Brain microvascular endothelial cell (primary cell): ENCODE data around the gene C3orf52.

Source experiments
- DNase-seq: peaks from one replicate; pipeline ENCODE4 v3.0.0-alpha.2; 2020
- H3K27ac ChIP-seq: fragments of 250-450 bp; sonication (Bioruptor Pico); 2 replicates; pipeline ENCODE4 v1.5.1; 2020; ENCODE audit warnings: mild to moderate bottlenecking, moderate library complexity
- H3K27me3 ChIP-seq: fragments of 250-450 bp; sonication (Bioruptor Pico); replicated peaks from 2 replicates; pipeline ENCODE4 v1.5.1; 2020; ENCODE audit warnings: mild to moderate bottlenecking
- H3K36me3 ChIP-seq: fragments of 250-450 bp; sonication (Bioruptor Pico); replicated peaks from 2 replicates; pipeline ENCODE4 v1.5.1; 2020; ENCODE audit warnings: mild to moderate bottlenecking
- H3K4me3 ChIP-seq: 2 replicates; pipeline ENCODE4 v1.5.1; 2011; ENCODE audit warnings: low read depth, mild to moderate bottlenecking, control low read depth, low read length, moderate library complexity
- CTCF ChIP-seq: IDR thresholded peaks from 2 replicates; pipeline ENCODE4 v1.5.1; 2011; ENCODE audit warnings: low read depth, mild to moderate bottlenecking, moderate library complexity, low read length, control low read depth, inconsistent platforms; ENCODE audit errors: missing control alignments
- in situ Hi-C: cut with HindIII; loops from 2 replicates; pipeline ENCODE4 v1.10.0; 2017; ENCODE audit warnings: low sequenced_read_pairs, low pct_ligation_motif_present

Gene C3orf52

GRCh38 chr3:112124907-112125607 is 38.9 kb downstream of the C3orf52 start:
- DNase-seq = no peak
- H3K4me3 ChIP-seq = no peak overlapping the region
- no peaks in the 10 kb centered on the region for H3K27me3 ChIP-seq
- no peak for TF ChIP-seq CTCF
- H3K27ac ChIP-seq = no peak overlapping the region
- H3K36me3 ChIP-seq = no peaks in the 10 kb centered on the region
- in situ Hi-C loops = no loop called here

GRCh38 chr3:112126511-112126911 is 40.3 kb downstream of the C3orf52 start:
- Histone ChIP-seq H3K27me3 (no peaks in the 10 kb centered on the region), H3K27ac (no peak overlapping the region), H3K36me3 (no peaks in the 10 kb centered on the region), H3K4me3 (no peak overlapping the region)
- DNase-seq = no peak
- in situ Hi-C loops = no loop called here
- TF ChIP-seq CTCF = no peak

GRCh38 chr3:112127522-112128494 is 41.6 kb downstream of the C3orf52 start:
- no peak for DNase-seq
- H3K36me3 ChIP-seq = no peaks in the 10 kb centered on the region
- no peak overlapping the region for H3K27ac ChIP-seq
- TF ChIP-seq CTCF = no peak
- no peak overlapping the region for H3K4me3 ChIP-seq
- in situ Hi-C loops = no loop called here
- no peaks in the 10 kb centered on the region for H3K27me3 ChIP-seq

GRCh38 chr3:112128843-112129727 is 42.9 kb downstream of the C3orf52 start:
- Histone ChIP-seq H3K4me3 (no peak overlapping the region), H3K27me3 (no peaks in the 10 kb centered on the region), H3K27ac (no peak overlapping the region), H3K36me3 (no peaks in the 10 kb centered on the region)
- no peak for TF ChIP-seq CTCF
- in situ Hi-C loops = no loop called here
- no peak for DNase-seq

GRCh38 chr3:112129925-112130637 is 43.9 kb downstream of the C3orf52 start:
- no peaks in the 10 kb centered on the region for H3K36me3 ChIP-seq
- in situ Hi-C loops = no loop called here
- H3K27me3 ChIP-seq = no peaks in the 10 kb centered on the region
- no peak for TF ChIP-seq CTCF
- no peak overlapping the region for H3K4me3 ChIP-seq
- H3K27ac ChIP-seq = no peak overlapping the region
- DNase-seq = no peak
